Muscle layer of colon (tissue), 2 donors: ENCODE data around the gene LACC1.

Experiments
- H3K27ac ChIP-seq: one replicate; pipeline ENCODE4 v1.7.0; 2013; ENCODE audit warnings: low read depth, mild to moderate bottlenecking, low read length, moderate library complexity
- H3K27me3 ChIP-seq, 2 donors: one replicate each; pipeline ENCODE4 v1.7.0; 2013; ENCODE audit warnings: low read length in 2 of 2, mild to moderate bottlenecking in 2 of 2; ENCODE audit not compliant: insufficient read depth in 2 of 2, control insufficient read depth in 1 of 2
- H3K36me3 ChIP-seq: one replicate; pipeline ENCODE4 v1.7.0; 2013; ENCODE audit warnings: mild to moderate bottlenecking, low read length; ENCODE audit not compliant: insufficient read depth
- H3K4me1 ChIP-seq: one replicate; pipeline ENCODE4 v1.7.0; 2013; ENCODE audit warnings: mild to moderate bottlenecking, low read length; ENCODE audit not compliant: insufficient read depth
- H3K4me3 ChIP-seq, 2 donors: one replicate each; pipeline ENCODE4 v1.7.0; 2013; ENCODE audit warnings: low read length in 2 of 2, low read depth in 1 of 2, mild to moderate bottlenecking in 1 of 2, moderate library complexity in 1 of 2
- H3K9ac ChIP-seq: one replicate; pipeline ENCODE4 v1.7.0; 2013; ENCODE audit warnings: low read length
- H3K9me3 ChIP-seq: one replicate; pipeline ENCODE4 v1.7.0; 2013; ENCODE audit warnings: mild to moderate bottlenecking, low read length
- donor health status: abdominal sarcoma.
- donor health status: Adenocarcinoma of cecum.

Gene LACC1

DNA sequence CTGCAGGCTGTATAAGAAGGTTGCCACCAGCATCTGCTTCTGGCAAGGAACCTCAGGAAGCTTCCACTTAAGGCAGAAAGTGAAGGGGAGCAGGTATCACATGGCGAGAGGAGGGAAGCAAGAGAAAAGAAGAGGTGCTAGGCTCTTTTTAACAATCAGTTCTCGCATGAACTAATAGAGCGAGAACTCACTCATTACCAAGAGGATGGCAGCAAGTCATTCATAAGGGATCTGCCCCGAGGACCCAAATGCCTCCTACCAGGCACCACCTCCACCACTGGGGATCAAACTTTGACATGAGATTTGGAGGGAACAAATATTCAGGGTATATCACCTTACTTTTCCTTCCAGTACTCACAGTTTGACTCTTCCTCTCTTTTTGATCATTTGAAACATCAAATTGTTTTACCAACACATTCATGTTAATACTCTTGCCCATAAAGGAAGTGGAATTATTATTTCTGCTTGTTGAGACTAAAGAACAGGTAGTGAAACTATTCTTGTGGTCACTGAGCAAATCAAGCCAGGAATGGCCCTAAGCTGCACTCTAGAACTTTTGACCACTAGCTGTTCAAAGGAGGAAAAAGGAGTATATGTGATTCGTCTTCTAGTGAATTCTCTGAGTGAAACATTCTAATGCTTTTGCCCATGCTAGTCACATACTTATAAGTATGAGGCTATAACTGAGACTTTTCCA, 45.0 kb downstream of the LACC1 start:
- Histone ChIP-seq H3K9me3 (no peaks in the 10 kb centered on the region), H3K4me3 (no peak overlapping the region), H3K9ac (no peak overlapping the region), H3K4me1 (no peaks in the 10 kb centered on the region), H3K27me3 (no peaks in the 10 kb centered on the region), H3K36me3 (no peaks in the 10 kb centered on the region), H3K27ac (no peak overlapping the region)

DNA sequence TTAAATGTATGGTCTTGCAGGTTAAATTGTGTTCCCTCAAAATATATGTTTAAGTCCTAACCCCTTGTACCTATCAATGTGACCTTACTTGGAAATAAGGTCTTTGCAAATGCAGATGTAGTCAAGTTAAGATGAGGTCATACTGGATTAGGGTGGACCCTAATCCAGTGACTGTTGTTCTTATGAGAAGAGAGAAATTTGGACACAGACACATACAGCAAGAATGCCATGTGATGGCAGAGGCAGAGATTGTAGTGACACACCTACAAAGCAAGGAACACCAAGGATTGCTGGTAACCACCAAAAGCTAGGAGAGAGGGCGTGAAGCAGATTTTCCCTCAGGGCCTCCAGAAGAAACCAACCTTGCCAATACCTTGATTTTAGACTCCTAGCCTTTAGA, 50.2 kb downstream of the LACC1 start:
- no peaks in the 10 kb centered on the region for H3K4me1 ChIP-seq
- no peaks in the 10 kb centered on the region for H3K9me3 ChIP-seq
- H3K27me3 ChIP-seq: no peaks in the 10 kb centered on the region
- H3K36me3 ChIP-seq: no peaks in the 10 kb centered on the region
- no peak overlapping the region for H3K4me3 ChIP-seq
- H3K9ac ChIP-seq: no peak overlapping the region
- H3K27ac ChIP-seq: no peak overlapping the region

DNA sequence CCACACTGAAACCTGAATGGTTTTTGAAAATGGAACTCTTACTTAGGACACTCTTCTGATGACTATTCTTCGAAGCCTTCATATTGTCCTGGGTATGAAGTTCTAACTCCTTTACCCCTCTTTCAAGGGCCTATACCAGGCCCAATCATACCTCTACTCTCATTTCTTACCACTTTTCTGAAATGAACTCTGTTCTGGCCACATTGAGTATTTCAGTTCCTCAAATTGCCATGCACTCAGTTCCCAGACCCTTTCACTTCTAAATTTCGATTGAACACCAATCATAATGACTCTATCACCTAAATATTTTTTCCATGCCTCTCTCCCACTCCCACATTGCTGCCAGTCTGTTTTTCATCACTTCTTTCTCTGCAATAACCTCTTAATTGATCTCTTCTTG, 53.7 kb downstream of the LACC1 start:
- no peak overlapping the region for H3K9ac ChIP-seq
- no peak overlapping the region for H3K27ac ChIP-seq
- no peaks in the 10 kb centered on the region for H3K27me3 ChIP-seq
- H3K4me3 ChIP-seq: no peak overlapping the region
- no peaks in the 10 kb centered on the region for H3K9me3 ChIP-seq
- no peaks in the 10 kb centered on the region for H3K36me3 ChIP-seq
- peaks cover 24% of the 10 kb centered on the region for H3K4me1 ChIP-seq

DNA sequence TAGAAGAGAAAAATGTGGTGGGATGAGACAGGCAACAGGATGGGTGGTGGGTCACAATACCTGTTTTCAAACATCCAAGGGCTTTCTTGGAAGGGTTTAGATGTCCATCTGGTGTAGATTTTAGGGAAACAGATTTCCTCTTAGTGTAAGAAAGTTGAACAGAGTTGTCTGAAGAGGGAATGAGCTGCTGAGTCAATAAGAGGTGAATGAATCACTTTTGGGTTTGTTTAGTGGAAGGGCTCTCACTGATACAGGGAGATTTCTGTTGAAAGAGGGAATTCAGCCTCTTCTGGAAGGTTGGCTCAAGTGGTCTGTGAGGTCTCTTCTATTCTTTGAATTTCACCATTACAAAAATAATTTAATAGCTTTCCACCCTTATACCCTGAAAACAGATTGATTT, 54.6 kb downstream of the LACC1 start:
- Histone ChIP-seq H3K4me3 (no peak overlapping the region), H3K9ac (no peak overlapping the region), H3K36me3 (no peaks in the 10 kb centered on the region), H3K4me1 (peaks cover 33% of the 10 kb centered on the region), H3K27ac (no peak overlapping the region), H3K9me3 (no peaks in the 10 kb centered on the region), H3K27me3 (no peaks in the 10 kb centered on the region)

DNA sequence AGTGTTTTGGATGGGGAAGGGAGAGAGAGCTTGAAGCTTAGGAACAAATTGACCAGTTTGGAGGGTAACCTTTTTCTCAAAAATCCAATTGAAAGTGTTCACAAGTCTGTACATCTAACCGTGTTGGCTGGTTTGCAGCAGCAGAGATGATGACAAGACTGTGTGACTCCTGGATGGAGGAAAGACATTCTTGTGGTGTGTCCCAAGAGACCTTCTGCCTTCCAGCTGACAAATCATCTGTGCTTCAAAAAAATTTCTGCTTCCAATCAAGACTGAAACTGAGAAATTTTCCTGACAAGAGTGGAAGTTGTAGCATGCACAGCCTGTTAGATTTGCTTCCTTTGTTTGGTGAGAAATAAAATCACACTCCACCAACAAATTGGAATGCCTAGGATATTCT, 56.2 kb downstream of the LACC1 start:
- Histone ChIP-seq H3K36me3 (no peaks in the 10 kb centered on the region), H3K27ac (no peak overlapping the region), H3K9me3 (no peaks in the 10 kb centered on the region), H3K4me1 (peaks cover 35% of the 10 kb centered on the region), H3K27me3 (no peaks in the 10 kb centered on the region), H3K4me3 (no peak overlapping the region), H3K9ac (no peak overlapping the region)

DNA sequence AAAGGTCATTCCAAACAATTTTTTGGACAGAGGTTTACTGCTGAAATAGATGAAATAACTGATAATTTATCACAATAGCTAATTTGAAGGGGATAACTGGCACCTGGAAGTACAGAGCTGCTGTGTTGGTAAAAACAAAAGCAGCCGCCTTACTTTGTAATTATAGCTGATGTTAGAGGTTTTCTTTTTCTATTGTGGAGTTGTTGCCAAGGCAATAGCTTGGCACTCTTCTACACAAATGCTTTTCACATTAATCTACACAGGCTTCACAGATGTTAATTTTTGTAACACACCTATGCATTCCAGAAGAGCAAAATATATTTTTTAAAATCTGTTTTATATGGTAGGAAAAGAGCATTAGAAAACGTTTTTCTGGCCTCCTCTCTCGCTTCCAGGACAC, 56.9 kb downstream of the LACC1 start:
- Histone ChIP-seq H3K27ac (no peak overlapping the region), H3K9ac (no peak overlapping the region), H3K4me3 (no peak overlapping the region), H3K4me1 (peaks cover 35% of the 10 kb centered on the region), H3K9me3 (no peaks in the 10 kb centered on the region), H3K27me3 (no peaks in the 10 kb centered on the region), H3K36me3 (no peaks in the 10 kb centered on the region)

DNA sequence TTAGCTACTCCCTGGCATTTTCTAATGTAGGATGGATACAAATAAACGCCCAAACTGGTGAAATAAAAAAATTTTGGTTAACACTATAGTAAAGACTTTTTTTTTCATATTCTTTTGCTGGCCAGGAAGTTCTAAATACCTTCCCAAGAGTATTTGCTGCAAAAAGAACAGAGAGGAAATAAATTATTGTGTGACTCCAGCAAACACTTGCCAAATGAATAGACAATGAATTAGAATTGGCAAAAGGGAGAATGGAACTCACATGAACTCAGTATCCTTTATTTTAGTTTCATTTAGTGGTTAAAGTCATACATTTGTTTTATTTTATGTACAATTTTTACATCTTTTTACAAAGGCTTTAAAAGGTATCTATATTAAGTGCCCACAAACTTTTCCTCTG, 58.1 kb downstream of the LACC1 start:
- Histone ChIP-seq H3K27ac (no peak overlapping the region), H3K27me3 (no peaks in the 10 kb centered on the region), H3K36me3 (no peaks in the 10 kb centered on the region), H3K9me3 (no peaks in the 10 kb centered on the region), H3K4me1 (peaks cover 35% of the 10 kb centered on the region), H3K9ac (no peak overlapping the region), H3K4me3 (no peak overlapping the region)

DNA sequence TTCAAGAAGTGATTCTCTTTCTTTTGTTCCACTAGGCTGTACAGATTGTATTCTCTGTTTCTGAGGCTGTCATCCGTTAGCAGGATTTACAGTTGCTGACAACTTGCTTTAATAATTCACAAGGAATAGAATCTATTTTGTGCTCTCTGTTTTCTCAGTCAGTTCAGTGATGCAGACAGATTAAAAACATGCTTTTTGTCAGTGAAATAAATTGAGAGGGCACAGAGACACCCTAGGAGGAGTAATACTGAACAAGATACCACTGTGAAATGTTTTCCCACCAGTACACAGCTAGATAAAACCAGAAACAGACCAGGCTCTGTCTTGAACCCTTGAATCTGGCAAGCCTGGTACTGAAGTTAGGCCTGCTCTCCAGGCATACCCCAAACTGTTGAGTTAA, 58.7 kb downstream of the LACC1 start:
- Histone ChIP-seq H3K36me3 (no peaks in the 10 kb centered on the region), H3K4me3 (no peak overlapping the region), H3K9me3 (no peaks in the 10 kb centered on the region), H3K27me3 (no peaks in the 10 kb centered on the region), H3K27ac (no peak overlapping the region), H3K4me1 (peaks cover 35% of the 10 kb centered on the region), H3K9ac (no peak overlapping the region)

DNA sequence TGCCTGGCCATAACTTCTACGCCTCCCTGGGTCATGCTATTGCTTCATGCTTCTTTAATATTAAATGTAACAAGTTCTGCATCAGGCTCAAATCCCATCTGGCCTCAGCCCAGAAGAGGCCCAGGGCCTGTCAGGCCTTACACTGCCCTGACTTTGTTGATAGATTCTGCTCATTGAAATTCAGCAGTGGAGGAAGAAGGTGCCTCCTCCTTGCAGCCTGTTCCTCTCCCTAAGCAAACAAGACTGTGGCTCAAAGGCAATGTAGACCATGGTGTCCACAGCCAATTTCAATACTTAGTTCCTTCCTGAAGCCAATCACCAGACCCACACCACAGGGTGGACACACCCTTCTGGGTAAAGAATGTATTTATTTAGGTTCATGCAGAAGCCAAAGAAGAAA, 59.4 kb downstream of the LACC1 start:
- no peak overlapping the region for H3K27ac ChIP-seq
- no peaks in the 10 kb centered on the region for H3K27me3 ChIP-seq

DNA sequence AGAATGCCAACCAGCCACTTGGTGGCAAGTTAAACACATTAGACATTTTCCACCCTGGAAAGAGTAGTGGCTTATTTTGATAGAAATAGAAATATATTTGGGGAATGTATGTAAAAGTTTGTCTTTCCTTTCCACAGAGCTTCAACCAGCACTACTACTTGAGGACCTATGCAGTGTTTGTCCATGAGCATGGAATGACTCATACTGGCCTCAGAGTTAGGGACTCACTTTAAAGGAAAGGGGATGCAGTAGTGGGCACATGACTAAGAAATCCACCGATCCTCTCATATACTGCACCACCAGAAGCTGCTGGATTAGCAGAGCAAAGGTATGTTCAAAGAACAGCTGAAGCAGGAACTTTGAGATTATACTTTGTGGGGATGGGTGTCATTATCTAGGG, 62.6 kb downstream of the LACC1 start:
- H3K4me3 ChIP-seq: no peak overlapping the region
- no peaks in the 10 kb centered on the region for H3K27me3 ChIP-seq
- H3K36me3 ChIP-seq: no peaks in the 10 kb centered on the region
- no peak overlapping the region for H3K9ac ChIP-seq
- no peak overlapping the region for H3K27ac ChIP-seq
- peaks cover 20% of the 10 kb centered on the region for H3K4me1 ChIP-seq
- H3K9me3 ChIP-seq: no peaks in the 10 kb centered on the region

More for the DNA sequence above, 59.4 kb downstream of the LACC1 start:
- Histone ChIP-seq H3K36me3 (no peaks in the 10 kb centered on the region), H3K9ac (no peak overlapping the region), H3K4me3 (no peak overlapping the region), H3K9me3 (no peaks in the 10 kb centered on the region), H3K4me1 (peaks cover 35% of the 10 kb centered on the region)
